ENCODE measurements around the gene DOCK4.

The DOCK4 gene

DNA sequence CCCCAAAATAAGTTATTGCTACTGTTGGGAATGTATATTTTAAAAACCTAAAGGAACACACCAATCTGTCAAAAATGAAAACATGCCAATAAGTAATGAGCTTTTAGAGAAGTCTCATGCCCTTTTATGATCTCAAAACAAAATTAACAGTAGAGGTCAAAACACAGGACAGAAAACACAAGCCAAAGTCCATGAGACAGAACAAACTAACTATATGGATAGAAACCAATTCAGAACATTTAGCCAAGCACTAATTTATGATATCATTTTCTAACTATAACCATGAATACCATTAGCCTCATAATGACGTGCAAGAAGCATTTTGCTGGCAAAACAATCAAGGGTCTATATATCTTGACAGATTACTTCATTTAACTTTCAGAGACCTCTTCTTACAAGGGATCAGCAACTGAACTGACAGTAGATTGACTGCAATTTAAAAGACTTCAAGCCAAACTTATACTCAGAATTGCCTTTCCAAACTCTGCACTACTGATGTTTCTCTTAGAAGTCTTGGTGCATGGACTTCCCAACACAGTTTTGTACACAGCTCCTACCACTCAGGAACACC is 200.9 kb downstream of the DOCK4 start:
- TF ChIP-seq, protein P1, sequence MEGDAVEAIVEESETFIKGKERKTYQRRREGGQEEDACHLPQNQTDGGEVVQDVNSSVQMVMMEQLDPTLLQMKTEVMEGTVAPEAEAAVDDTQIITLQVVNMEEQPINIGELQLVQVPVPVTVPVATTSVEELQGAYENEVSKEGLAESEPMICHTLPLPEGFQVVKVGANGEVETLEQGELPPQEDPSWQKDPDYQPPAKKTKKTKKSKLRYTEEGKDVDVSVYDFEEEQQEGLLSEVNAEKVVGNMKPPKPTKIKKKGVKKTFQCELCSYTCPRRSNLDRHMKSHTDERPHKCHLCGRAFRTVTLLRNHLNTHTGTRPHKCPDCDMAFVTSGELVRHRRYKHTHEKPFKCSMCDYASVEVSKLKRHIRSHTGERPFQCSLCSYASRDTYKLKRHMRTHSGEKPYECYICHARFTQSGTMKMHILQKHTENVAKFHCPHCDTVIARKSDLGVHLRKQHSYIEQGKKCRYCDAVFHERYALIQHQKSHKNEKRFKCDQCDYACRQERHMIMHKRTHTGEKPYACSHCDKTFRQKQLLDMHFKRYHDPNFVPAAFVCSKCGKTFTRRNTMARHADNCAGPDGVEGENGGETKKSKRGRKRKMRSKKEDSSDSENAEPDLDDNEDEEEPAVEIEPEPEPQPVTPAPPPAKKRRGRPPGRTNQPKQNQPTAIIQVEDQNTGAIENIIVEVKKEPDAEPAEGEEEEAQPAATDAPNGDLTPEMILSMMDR (IDR thresholded peaks at IDR 0.05; ENCODE audit: control extremely low read depth, extremely low read depth, low read depth, missing control alignments) = no peak
- ChIA-PET POLR2A (no interaction called here), CTCF (no interaction called here)
- DNase-seq (ENCODE audit: extremely low spot score) = no peak

DNA sequence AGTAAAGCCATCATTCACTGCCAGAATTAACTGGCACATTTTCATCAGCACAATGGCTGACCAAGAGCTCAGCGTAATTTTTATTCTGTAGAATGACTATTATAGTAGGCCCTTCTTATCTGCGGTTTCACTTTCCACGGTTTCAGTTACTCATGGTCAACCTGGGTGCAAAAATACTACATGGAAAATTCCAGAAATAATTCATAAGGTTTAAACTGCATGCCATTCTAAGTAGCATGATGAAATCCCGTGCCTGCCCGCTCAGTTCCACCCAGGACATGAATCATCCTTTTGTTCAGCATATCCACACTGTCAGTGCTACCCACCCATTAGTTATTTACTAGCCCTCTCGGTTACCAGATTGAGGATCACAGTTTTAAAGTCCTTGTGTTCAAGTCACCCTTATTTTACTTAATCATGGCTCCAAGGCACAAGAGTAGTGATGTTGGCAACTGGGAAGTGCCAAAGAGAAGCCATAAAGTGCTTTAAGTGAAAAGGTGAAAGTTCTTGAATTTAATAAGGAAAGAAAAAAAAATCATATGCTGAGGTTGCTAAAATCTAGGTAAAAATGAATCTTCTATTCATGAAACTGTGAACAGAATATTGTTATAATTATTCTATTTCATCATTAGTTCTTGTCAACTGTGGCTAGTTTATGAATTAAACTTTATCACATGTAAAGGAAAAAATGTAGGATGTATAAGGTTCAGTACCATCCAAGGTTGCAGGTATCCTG is 204.9 kb downstream of the DOCK4 start:
- TF ChIP-seq, protein P1 (IDR thresholded peaks at IDR 0.05; ENCODE audit: control extremely low read depth, extremely low read depth, low read depth, missing control alignments) = no peak
- ChIA-PET CTCF (interaction anchor here (1.0 kb wide), 1 partner anchor 64 kb away, joined by 3 read pairs; no protein-coding TSS in a partner anchor), POLR2A (no interaction called here)
- no peak for DNase-seq (ENCODE audit: extremely low spot score)

DNA sequence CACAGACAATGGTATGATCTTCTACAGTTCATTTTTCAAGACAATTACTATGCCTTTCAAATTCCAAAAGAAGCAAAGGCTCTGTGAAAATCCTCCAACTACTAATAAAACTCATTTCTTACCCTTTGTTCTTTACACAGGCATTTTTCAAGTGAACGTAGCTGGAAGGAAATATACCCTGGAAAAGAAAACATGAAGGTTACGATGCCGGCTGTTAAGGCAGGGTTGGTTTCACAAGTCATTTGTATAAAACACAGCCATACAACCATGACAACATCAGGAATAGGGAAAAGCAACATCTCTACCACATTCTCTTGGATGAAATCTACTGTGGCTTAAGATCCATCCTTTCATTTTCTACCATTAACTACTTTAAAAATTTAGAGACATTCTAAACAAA is 207.9 kb downstream of the DOCK4 start:
- no peak for DNase-seq (ENCODE audit: extremely low spot score)
- CTCF ChIA-PET = no interaction called here
- TF ChIP-seq, protein P1 (IDR thresholded peaks at IDR 0.05; ENCODE audit: control extremely low read depth, extremely low read depth, low read depth, missing control alignments) = no peak
- POLR2A ChIA-PET = no interaction called here

DNA sequence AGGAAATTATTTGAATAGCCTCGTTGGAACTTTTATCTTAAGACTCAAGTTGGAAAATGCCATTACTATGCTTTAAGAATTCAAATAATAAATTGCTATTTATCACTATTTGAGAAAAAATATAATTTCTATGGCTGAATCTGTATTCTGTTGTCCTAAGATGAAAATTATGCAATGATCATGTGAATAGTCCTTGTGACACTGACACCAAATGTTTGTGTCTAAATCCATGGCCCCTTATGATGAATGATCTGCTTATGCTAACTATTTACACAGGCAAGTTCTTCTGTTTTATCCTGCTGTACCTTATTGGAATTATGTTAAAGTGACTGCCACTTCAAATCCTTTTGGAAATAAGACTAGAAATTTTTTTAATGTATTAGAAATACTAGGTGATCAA is 208.7 kb downstream of the DOCK4 start:
- ChIA-PET CTCF (no interaction called here), POLR2A (no interaction called here)
- DNase-seq (ENCODE audit: extremely low spot score) = no peak
- TF ChIP-seq, protein P1 (IDR thresholded peaks at IDR 0.05; ENCODE audit: control extremely low read depth, extremely low read depth, low read depth, missing control alignments) = no peak

DNA sequence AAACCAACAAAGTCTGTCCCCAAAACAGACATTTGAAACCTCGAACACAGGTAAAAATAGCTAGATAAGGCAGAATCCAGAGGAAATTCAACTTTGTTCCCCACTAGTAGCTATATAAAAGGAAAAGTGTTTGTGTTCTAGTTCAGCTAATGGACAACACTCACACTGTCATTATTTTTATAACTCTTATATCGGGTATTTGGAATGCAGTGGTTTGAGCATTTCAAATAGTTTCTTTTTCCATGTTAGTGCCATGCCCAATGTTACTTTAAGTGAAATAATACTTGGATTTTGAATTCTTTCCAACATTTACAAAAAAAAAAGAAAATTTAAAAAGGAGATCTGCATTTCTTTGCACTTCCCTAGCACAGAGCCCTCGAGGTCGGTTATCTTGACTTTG is 213.6 kb downstream of the DOCK4 start:
- DNase-seq (ENCODE audit: extremely low spot score) = no peak
- ChIA-PET CTCF (interaction anchor here (1.7 kb wide), 1 partner anchor 11 kb away, joined by 4 read pairs; no protein-coding TSS in a partner anchor), POLR2A (no interaction called here)
- TF ChIP-seq, protein P1 (IDR thresholded peaks at IDR 0.05; ENCODE audit: control extremely low read depth, extremely low read depth, low read depth, missing control alignments) = no peak

DNA sequence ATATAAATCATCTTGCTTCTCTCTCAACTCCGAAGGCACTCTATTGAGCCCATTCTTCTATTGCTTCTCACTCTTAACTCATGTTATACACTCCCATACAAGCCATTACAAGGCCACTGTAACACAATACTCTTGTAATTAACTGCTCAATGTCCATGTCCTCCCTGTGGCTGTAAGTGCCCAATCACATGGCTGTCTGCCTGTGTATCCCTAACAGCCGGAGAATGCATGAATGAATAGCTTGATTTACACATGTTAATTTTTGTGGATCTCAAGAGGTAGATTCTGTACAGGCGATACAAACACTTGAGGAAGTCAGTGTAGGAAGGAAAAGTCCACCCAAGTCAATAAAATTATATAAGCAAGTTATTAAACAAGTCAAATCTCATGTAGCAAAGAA is 215.6 kb downstream of the DOCK4 start:
- TF ChIP-seq, protein P1 (IDR thresholded peaks at IDR 0.05; ENCODE audit: control extremely low read depth, extremely low read depth, low read depth, missing control alignments) = no peak
- ChIA-PET CTCF (no interaction called here), POLR2A (no interaction called here)
- no peak for DNase-seq (ENCODE audit: extremely low spot score)

Measured in GM10248 (cell line).